Left lung (tissue), 10 donors: Measurements from ENCODE around the gene TUBGCP6. TPM values are rescaled to one million over a fixed set of nuclear protein-coding genes. Genes with fewer than 3 reads are reported as not detected.

Experiments used
- ATAC-seq: fragments of 200-7000 bp; cut with Tn5 transposase; one replicate; pipeline ENCODE4 v1.9.1; 2020; ENCODE audit warnings: moderate library complexity
- DNase-seq, 4 donors: peaks; one replicate each; pipeline ENCODE4 v3.0.0-alpha.2; 2013 to 2020
- H3K27ac ChIP-seq, 2 donors: fragments of 200-600 bp; sonication (generic) in 1 of 2; one replicate each; pipeline versions ENCODE4 v1.5.0 to v1.8.0; 2020 to 2021
- H3K27me3 ChIP-seq, 2 donors: fragments of 200-600 bp; sonication (generic) in 1 of 2; one replicate each; pipeline versions ENCODE4 v1.5.0 to v1.8.0; 2020 to 2021
- H3K36me3 ChIP-seq, 2 donors: fragments of 200-600 bp; sonication (generic) in 1 of 2; one replicate each; pipeline versions ENCODE4 v1.5.0 to v1.8.0; 2020 to 2021
- H3K4me1 ChIP-seq, 2 donors: fragments of 200-600 bp; one replicate each; pipeline ENCODE4 v1.8.0; 2021
- H3K4me3 ChIP-seq, 2 donors: fragments of 200-600 bp; sonication (generic) in 1 of 2; one replicate each; pipeline versions ENCODE4 v1.5.0 to v1.8.0; 2020 to 2021; ENCODE audit warnings: mild to moderate bottlenecking in 1 of 2
- H3K9me3 ChIP-seq, 2 donors: fragments of 200-600 bp; sonication (generic) in 1 of 2; one replicate each; pipeline versions ENCODE4 v1.5.0 to v1.8.0; 2020 to 2021
- CTCF ChIP-seq, 2 donors: fragments of 200-600 bp; sonication (generic) in 1 of 2; IDR thresholded peaks; one replicate each; pipeline versions ENCODE4 v1.5.0 to v1.8.0; 2021; ENCODE audit warnings: antibody characterized with exemption in 2 of 2
- intact Hi-C, 2 donors: fragments of 100-400 bp; cut with DNase I; formaldehyde crosslinking; loops; one replicate each; pipeline versions ENCODE4 v1.11.2 to v1.14.2; 2022
- polyA plus RNA-seq, 6 donors: library from polyadenylated mRNA; unstranded; fragments of 120-200 nt; gene quantifications; one replicate each; pipeline ENCODE4 v1.2.1, GENCODE V29; 2013; ENCODE audit not compliant: insufficient read length in 6 of 6
- total RNA-seq, 2 donors: library from RNA; stranded (reverse); fragmentation: NEBNext Ultra II Directional; extraction: Animal tissue kit (Norgen Biotek cat#: 25700); gene quantifications; one replicate each; pipeline ENCODE4 v1.2.1, GENCODE V29; 2021
- donor health status: DM: no; HTN: yes; CAD: no.
- donor health status: DM: no; HTN: no; CAD: no.

Gene TUBGCP6
- total and polyA plus RNA-seq, 8 donors, result 37.2 to 50.1 (median 42.7) TPM

- DNase-seq (no peak), ATAC-seq (no peak)
- no peak overlapping the region for H3K27ac ChIP-seq
- H3K4me1 ChIP-seq, result peaks cover 0 to 7% of the 10 kb centered on the region in 2 donors
- no peak overlapping the region for H3K4me3 ChIP-seq
- H3K9me3 ChIP-seq, result no peaks in the 10 kb centered on the region
- peaks cover 0 to 100% of the 10 kb centered on the region in 2 donors for H3K36me3 ChIP-seq
- no peak for TF ChIP-seq CTCF (IDR thresholded peaks at IDR 0.05)
- no peaks in the 10 kb centered on the region for H3K27me3 ChIP-seq
- intact Hi-C loops, result no loop called here
These were observed 24.0 kb downstream of the TUBGCP6 start for GRCh38 chr22:50220603-50221409.

GRCh38 chr22:50219800-50220602, 24.8 kb downstream of the TUBGCP6 start:
- Histone ChIP-seq H3K36me3 (peaks cover 0 to 100% of the 10 kb centered on the region in 2 donors), H3K9me3 (no peaks in the 10 kb centered on the region), H3K4me3 (no peak overlapping the region), H3K4me1 (peaks cover 0 to 7% of the 10 kb centered on the region in 2 donors), H3K27ac (no peak overlapping the region), H3K27me3 (no peaks in the 10 kb centered on the region)
- TF ChIP-seq CTCF (IDR thresholded peaks at IDR 0.05), result no peak
- intact Hi-C loops, result no loop called here
- DNase-seq (no peak), ATAC-seq (no peak)

- peak; percentile 78 for ATAC-seq
- intact Hi-C loops, result no loop called here
- Histone ChIP-seq H3K36me3 (peaks cover 0 to 99% of the 10 kb centered on the region in 2 donors), H3K27ac (no peak overlapping the region), H3K4me3 (no peak overlapping the region), H3K27me3 (no peaks in the 10 kb centered on the region), H3K9me3 (no peaks in the 10 kb centered on the region), H3K4me1 (peaks cover 0 to 7% of the 10 kb centered on the region in 2 donors)
- peak in 3 of 4 donors; percentile 83 to 90 (median 84) for DNase-seq
- TF ChIP-seq CTCF (IDR thresholded peaks at IDR 0.05), result no peak
These were observed 25.7 kb downstream of the TUBGCP6 start for GRCh38 chr22:50218996-50219727.

DNA sequence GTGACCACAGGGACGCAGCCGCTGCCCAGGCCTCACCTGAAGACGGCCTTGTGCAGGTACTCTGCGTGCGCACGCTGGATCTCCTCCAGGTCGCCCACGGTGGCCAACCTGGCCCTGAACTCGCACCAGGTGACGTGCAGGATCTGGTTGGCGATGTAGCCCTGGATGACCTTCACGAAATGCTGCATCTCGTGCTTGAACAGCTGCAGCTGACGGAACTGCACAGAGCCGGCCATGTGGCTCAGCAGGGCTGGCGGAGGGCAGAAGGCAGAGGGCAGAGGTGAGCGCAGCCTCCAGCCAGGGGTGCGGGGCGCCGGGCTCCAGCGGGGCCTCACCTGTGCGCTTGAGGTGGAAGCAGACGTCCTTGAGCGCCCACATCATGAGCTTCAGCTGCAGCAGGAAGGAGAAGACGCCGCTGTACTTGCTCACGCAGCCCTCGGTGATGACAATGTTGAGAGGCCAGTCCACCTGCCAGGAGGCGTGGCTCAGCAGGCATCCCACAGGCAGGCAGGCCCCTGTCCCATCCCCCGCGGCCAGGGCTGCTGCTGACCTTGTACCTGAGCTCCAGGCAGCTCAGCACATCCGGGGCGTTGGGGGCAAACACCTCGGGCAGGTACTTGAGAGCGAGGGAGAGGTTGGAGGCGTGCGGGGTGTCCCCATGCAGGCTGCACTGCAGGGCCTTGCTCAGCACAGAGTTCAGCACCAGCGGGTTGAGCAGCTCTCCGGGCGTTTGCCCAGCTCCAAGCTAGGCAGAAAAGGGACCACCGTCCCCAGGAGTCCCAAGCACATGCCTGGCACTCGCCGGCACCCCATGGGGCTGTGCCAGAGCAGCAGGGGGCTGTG, 26.4 kb downstream of the TUBGCP6 start:
- Histone ChIP-seq H3K4me3 (no peak overlapping the region), H3K4me1 (peaks cover 0 to 7% of the 10 kb centered on the region in 2 donors), H3K27me3 (no peaks in the 10 kb centered on the region), H3K36me3 (peaks cover 0 to 99% of the 10 kb centered on the region in 2 donors), H3K27ac (no peak overlapping the region), H3K9me3 (no peaks in the 10 kb centered on the region)
- intact Hi-C loops, result no loop called here
- no peak for DNase-seq
- peak; percentile 8 for ATAC-seq
- no peak for TF ChIP-seq CTCF (IDR thresholded peaks at IDR 0.05)
